WERI-Rb-1 (cell line): ENCODE results near the gene KRT40.

Experiments
- DNase-seq: peaks from one replicate; pipeline ENCODE4 v3.0.0-alpha.2; 2020
- H3K27ac ChIP-seq: fragments of 250-450 bp; sonication (Bioruptor Pico); 2 replicates; pipeline ENCODE4 v1.5.1; 2020; ENCODE audit warnings: mild to moderate bottlenecking, moderate library complexity
- H3K27me3 ChIP-seq: fragments of 250-450 bp; sonication (Bioruptor Pico); 2 replicates; pipeline ENCODE4 v1.5.1; 2021; ENCODE audit warnings: mild to moderate bottlenecking, low read depth, moderate library complexity; ENCODE audit not compliant: insufficient read depth, severe bottlenecking
- H3K36me3 ChIP-seq: fragments of 250-450 bp; sonication (Bioruptor Pico); 2 replicates; pipeline ENCODE4 v1.5.1; 2020; ENCODE audit warnings: mild to moderate bottlenecking, moderate library complexity
- H3K4me3 ChIP-seq: 2 replicates; pipeline ENCODE4 v1.5.1; 2011; ENCODE audit warnings: low read depth, mild to moderate bottlenecking, control low read depth, low read length
- H3K9me3 ChIP-seq: fragments of 250-450 bp; sonication (Bioruptor Pico); 2 replicates; pipeline ENCODE4 v1.5.1; 2021; ENCODE audit warnings: mild to moderate bottlenecking, moderate library complexity; ENCODE audit not compliant: severe bottlenecking
- TF ChIP-seq, protein P1 (sequence below): IDR thresholded peaks from 2 replicates; pipeline ENCODE4 v1.5.1; 2011; ENCODE audit warnings: low read depth, mild to moderate bottlenecking, control low read depth, inconsistent platforms, low read length

KRT40 gene

DNA sequence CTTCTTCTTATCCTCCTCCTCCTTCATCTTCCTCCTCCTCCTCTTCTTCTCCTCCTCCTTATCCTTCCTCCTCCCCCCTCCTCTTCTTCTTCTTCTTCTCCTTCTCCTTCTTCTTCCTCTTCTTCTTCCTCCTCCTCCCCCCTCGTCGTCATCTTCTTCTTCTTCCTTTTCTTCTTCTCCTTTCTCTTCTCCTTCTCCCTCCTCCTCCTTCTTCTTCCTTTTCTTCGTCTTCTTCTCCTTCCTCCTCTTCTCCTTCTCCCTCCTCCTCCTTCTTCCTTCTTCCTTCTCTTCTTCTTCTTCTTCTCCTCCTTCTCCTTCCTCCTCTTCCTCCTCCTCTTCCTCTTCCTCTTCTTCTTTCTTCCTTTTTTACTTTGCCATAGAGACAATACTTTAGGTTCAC, 41.6 kb downstream of the KRT40 start:
- Histone ChIP-seq H3K4me3 (no peak overlapping the region), H3K9me3 (peaks cover 4% of the 10 kb centered on the region), H3K27me3 (no peaks in the 10 kb centered on the region), H3K36me3 (no peaks in the 10 kb centered on the region), H3K27ac (no peak overlapping the region)
- no peak for DNase-seq
- TF ChIP-seq, protein P1, sequence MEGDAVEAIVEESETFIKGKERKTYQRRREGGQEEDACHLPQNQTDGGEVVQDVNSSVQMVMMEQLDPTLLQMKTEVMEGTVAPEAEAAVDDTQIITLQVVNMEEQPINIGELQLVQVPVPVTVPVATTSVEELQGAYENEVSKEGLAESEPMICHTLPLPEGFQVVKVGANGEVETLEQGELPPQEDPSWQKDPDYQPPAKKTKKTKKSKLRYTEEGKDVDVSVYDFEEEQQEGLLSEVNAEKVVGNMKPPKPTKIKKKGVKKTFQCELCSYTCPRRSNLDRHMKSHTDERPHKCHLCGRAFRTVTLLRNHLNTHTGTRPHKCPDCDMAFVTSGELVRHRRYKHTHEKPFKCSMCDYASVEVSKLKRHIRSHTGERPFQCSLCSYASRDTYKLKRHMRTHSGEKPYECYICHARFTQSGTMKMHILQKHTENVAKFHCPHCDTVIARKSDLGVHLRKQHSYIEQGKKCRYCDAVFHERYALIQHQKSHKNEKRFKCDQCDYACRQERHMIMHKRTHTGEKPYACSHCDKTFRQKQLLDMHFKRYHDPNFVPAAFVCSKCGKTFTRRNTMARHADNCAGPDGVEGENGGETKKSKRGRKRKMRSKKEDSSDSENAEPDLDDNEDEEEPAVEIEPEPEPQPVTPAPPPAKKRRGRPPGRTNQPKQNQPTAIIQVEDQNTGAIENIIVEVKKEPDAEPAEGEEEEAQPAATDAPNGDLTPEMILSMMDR = no peak

DNA sequence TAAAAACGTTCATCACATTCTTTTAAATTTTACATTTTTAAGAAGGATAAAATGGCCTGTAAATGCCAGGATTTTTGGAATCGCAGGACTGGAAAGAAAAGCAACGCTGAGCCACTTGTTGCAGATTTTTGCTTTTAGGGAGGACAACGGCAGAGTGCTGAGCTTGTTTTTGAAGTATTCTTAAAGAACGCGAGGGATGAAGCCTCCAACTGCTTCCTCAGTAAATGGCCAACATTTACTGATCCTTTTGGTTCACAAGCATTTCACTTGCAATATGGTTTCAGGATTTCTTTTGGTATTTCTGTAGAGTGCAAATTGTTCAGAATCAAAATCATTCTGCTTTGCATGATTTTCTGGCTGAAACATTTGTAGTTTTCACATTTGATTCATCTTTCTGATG, 43.9 kb downstream of the KRT40 start:
- H3K27me3 ChIP-seq = no peaks in the 10 kb centered on the region
- no peaks in the 10 kb centered on the region for H3K36me3 ChIP-seq
- no peak for DNase-seq
- peaks cover 4% of the 10 kb centered on the region for H3K9me3 ChIP-seq
- no peak overlapping the region for H3K27ac ChIP-seq
- no peak overlapping the region for H3K4me3 ChIP-seq
- TF ChIP-seq, protein P1 = no peak

DNA sequence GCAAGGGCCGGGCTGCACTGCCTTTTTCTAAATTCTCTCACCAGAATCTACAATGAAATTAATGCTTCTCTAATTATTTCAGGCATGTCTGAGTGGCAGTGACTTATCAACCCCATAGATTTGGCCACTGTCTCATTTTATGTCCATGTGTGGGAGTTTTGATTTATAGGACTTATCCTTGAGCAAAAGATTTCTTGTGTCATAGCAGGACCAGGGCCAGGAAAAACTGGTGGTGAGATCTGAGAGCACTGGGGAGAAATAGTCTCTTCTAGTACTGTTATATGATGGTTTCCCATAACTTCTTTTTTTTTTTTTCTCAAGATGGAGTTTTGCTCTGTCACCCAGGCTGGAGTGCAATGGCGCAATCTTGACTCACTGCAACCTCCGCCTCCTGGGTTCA, 45.1 kb downstream of the KRT40 start:
- H3K36me3 ChIP-seq = no peaks in the 10 kb centered on the region
- TF ChIP-seq, protein P1 = no peak
- no peak overlapping the region for H3K27ac ChIP-seq
- H3K27me3 ChIP-seq = no peaks in the 10 kb centered on the region
- no peak overlapping the region for H3K4me3 ChIP-seq
- H3K9me3 ChIP-seq = peaks cover 4% of the 10 kb centered on the region
- DNase-seq = no peak

DNA sequence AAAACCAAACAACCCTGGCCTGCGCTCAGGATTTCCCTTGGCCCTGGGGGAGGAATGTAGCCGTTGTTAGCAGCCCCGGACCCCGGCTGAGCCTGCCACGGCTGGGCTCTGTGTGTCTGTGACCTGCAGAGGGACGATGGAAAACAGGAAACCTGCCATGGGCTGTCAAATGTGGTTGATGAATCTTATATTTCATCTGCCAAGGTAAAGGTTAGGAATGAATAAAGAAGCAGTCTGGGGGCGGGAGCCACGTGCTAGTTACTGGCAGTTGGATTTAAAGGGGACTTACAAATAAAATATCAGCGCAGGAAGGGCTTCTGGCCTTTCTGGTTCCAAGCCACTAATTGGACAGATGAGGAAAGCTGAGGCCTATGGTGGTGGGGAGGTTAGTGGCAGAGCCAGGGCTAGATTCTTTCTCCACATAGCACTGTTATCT, 46.7 kb downstream of the KRT40 start, which contains the start of gene KRT23:
TSS of gene KRT23 (minus strand) at position 263 of the 436 bp plus-strand sequence. CDS start 1,043 bp downstream, outside the sequence.
- peaks cover under 1% of the 10 kb centered on the region for H3K27me3 ChIP-seq
- DNase-seq = no peak
- H3K36me3 ChIP-seq = no peaks in the 10 kb centered on the region
- no peak within 1 kb of the TSS for H3K4me3 ChIP-seq
- TF ChIP-seq, protein P1 = no peak
- peaks cover 2% of the 10 kb centered on the region for H3K9me3 ChIP-seq
- no peak within 1 kb of the TSS for H3K27ac ChIP-seq

DNA sequence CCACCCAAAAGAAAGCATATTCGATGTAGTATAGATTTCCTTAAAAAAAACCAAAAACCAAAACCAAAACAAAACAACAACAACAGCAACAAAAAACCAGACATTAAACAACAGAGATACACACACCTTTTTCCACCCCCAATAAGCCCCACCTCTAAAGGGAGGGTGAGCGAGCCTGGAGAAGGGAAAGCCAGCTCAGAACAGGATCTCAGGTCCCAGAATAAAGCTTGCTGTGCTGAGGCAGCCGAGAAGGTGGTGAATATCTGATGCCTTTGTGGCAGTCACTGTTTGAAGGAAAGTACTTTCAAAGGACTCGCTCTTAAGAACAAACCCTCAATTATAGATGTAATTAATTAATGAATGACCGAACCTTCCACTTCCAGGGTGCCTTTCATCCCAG, 47.1 kb downstream of the KRT40 start:
- peaks cover 2% of the 10 kb centered on the region for H3K9me3 ChIP-seq
- DNase-seq = no peak
- peaks cover 2% of the 10 kb centered on the region for H3K27me3 ChIP-seq
- TF ChIP-seq, protein P1 = no peak
- no peaks in the 10 kb centered on the region for H3K36me3 ChIP-seq
- H3K27ac ChIP-seq = no peak overlapping the region
- H3K4me3 ChIP-seq = no peak overlapping the region

DNA sequence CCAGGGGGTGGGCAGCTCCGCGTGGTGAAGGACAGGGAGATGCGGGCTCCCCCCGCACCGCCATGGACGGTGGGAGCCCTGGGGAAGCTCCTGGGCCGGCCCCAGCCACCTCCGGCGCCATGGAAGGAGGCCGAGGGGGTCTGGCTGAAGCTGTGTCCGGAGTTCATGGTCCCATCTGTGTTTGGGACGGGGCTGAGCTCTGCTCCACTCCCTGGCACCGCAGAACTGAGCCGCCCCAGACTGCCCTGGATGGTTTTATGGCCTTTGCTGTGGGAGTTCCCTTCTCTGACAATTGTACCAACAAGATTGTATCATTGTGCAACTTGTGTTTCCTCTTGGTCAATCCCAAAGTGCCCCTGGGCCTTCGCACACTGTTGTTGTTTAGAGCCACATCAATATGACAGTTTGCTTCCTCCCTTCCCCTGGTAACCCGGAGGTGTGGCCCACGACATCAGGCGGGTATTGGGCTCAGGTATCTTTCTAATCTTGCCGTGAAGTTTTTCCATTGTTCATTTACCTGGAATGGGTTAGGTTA, 47.6 kb downstream of the KRT40 start:
- H3K36me3 ChIP-seq = no peaks in the 10 kb centered on the region
- H3K27ac ChIP-seq = no peak overlapping the region
- no peaks in the 10 kb centered on the region for H3K9me3 ChIP-seq
- H3K27me3 ChIP-seq = peaks cover 2% of the 10 kb centered on the region
- H3K4me3 ChIP-seq = no peak overlapping the region
- TF ChIP-seq, protein P1 = no peak
- DNase-seq = no peak
